NB4 (cell line): ENCODE data around the gene MDGA2.

Experiments used
- MAX ChIP-seq: IDR thresholded peaks from 2 replicates; pipeline ENCODE4 v1.6.1; 2011; ENCODE audit warnings: low read depth, low read length
- POLR2A ChIP-seq: IDR thresholded peaks from 2 replicates; pipeline ENCODE4 v1.6.1; 2011; ENCODE audit warnings: mild to moderate bottlenecking; ENCODE audit not compliant: insufficient read length; ENCODE audit errors: extremely low read depth
- TF ChIP-seq, protein P1 (sequence below): IDR thresholded peaks from one replicate; pipeline ENCODE4 v1.5.1; 2012; ENCODE audit warnings: low read depth, low read length

GRCh38 chr14:47619392-47619791 lies 56.0 kb downstream of the MDGA2 start:
- TF ChIP-seq, protein P1, sequence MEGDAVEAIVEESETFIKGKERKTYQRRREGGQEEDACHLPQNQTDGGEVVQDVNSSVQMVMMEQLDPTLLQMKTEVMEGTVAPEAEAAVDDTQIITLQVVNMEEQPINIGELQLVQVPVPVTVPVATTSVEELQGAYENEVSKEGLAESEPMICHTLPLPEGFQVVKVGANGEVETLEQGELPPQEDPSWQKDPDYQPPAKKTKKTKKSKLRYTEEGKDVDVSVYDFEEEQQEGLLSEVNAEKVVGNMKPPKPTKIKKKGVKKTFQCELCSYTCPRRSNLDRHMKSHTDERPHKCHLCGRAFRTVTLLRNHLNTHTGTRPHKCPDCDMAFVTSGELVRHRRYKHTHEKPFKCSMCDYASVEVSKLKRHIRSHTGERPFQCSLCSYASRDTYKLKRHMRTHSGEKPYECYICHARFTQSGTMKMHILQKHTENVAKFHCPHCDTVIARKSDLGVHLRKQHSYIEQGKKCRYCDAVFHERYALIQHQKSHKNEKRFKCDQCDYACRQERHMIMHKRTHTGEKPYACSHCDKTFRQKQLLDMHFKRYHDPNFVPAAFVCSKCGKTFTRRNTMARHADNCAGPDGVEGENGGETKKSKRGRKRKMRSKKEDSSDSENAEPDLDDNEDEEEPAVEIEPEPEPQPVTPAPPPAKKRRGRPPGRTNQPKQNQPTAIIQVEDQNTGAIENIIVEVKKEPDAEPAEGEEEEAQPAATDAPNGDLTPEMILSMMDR = no peak
- TF ChIP-seq POLR2A (no peak), MAX (no peak)
